NK-92 (cell line): ENCODE measurements around the gene PDLIM1.

Source experiments
- DNase-seq: peaks from one replicate; lab custom pipeline; 2025; ENCODE audit not compliant: unreplicated experiment; lab: John Stamatoyannopoulos, UW

Gene PDLIM1

GRCh38 chr10:95265572-95265971 is 25.2 kb downstream of the PDLIM1 start:
- DNase-seq: no peak

- DNase-seq: no peak
These were observed 26.4 kb downstream of the PDLIM1 start for GRCh38 chr10:95264227-95265051.

- DNase-seq: no peak
These were observed 27.0 kb downstream of the PDLIM1 start for GRCh38 chr10:95263864-95264226.

- DNase-seq: no peak
These were observed 27.9 kb downstream of the PDLIM1 start for GRCh38 chr10:95262763-95263518.

GRCh38 chr10:95261926-95262325 is 28.9 kb downstream of the PDLIM1 start:
- DNase-seq: no peak

GRCh38 chr10:95260909-95261552 is 29.8 kb downstream of the PDLIM1 start:
- DNase-seq: no peak

- no peak for DNase-seq
These were observed 30.4 kb downstream of the PDLIM1 start for GRCh38 chr10:95260397-95260881.

DNA sequence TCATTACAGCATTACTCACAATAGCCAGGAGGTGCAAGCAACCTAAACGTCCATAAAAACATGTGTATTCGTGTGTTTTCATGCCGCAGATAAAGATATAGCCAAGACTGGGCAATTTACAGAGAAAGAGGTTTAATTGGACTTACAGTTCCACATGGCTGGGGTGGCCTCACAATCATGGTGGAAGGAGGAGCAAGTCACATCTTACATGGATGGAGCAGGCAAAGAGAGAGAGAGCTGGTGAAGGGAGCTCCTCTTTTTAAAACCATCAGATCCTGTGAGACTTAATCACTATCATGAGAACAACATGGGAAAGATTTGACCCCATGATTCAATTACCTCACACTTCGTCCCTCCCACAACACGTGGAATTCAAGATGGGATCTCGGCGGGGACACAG is 33.0 kb downstream of the PDLIM1 start:
- DNase-seq: no peak

DNA sequence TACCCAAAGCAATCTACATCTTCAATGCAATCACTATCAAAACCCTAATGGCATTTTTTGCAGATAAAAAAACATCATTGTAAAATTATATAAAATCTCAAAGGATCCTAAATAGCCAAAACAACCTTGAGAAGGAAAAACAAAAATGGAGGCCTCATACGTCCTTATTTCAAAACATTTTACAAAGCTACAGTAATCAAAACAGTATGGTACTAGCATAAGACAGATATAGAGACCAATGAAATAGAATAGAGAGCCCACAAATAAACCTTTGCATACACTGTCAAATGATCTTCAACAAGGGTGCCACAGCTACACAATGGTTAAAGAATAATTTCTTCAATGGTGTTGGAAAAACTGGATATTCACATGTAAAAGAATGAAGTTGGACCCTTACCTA is 34.5 kb downstream of the PDLIM1 start:
- no peak for DNase-seq

DNA sequence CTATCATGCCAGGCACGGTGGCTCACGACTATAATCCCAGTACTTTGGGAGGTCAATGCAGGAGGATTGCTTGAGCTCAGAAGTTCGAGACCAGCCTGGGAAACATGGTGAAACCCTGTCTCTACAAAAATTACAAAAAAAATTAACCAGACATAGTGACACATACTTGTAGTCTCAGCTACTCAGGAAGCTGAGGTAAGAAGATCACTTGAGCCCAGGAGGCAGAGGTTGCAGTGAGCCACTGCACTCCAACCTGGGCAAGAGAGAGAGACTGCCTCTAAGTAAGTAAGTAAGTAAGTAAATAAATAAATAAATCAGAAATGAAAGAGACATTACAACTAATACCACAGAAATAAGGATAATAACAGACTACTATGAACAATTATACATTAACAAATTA is 36.2 kb downstream of the PDLIM1 start:
- DNase-seq: no peak

DNA sequence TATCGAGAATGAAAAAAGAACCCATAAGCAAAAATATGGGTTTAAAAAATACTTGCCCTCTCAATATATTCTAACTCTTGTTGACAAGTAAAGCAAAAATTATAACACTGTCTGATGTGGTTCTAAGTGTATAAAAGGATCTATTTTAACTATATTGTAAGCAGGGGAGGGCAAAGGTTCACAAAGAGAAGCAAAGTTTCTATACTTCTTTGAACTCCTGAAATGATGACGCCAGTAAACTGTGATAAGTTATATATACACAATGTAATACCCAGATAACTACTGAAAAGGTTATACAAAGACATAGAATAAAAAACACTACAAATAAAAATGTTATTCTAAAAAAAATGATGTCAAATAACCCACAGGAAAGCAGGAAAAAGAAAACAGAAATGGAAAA is 37.1 kb downstream of the PDLIM1 start:
- no peak for DNase-seq

- no peak for DNase-seq
These were observed 37.8 kb downstream of the PDLIM1 start for GRCh38 chr10:95253007-95253406.

GRCh38 chr10:95250856-95251255 is 39.9 kb downstream of the PDLIM1 start:
- no peak for DNase-seq

DNA sequence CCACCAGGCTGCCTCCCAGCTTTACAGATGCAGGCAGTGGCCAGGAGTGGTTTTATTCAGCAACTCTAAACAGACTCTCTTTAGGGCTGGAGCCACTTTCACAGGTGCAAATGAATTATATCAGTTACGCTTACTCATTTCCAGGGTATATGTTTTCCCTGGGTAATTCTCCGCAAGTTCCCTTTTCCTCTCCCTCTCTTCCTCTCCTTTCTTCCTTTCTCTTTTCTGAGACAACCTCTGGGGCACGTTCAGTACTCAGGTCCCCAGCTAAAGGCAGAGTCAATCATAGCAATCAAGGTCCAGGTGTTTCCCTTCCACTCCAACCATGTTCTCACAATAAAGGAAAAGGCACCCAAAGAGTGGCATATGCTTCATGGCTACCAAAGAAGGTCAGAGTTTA is 41.3 kb downstream of the PDLIM1 start:
- DNase-seq: no peak

- no peak for DNase-seq
These were observed 41.8 kb downstream of the PDLIM1 start for GRCh38 chr10:95248989-95249388.

DNA sequence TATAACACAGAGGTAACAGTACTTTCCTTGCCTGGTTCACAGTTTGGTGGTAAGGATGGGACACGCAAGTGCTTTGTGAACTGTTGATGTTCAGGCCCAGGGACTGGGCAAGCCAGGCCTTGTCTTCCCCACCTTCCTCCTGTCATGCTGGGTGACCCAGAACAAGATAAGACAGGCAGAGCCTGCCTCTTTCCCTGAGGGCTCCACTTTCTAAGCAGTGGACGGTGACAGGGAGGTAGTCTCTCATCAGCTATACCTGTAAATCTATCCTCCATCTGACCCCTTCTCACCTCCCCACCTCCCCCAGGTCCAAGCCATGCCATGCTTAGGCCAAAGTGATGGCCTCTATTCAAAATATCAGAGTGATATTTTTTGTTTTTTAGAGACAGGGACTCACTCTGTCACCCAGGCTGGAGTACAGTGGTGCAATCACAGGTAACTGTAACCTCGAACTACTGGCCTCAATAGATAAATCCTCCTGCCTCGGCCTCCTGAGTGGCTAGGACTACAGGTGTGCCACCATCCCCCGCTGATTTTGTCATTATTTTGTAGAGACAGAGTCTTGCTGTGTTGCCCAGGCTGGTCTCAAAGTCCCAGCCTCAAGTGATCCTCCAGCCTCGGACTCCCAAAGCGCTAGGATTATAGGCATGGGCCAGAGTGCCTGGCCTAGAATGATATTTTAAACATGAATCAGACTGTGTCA is 42.8 kb downstream of the PDLIM1 start:
- no peak for DNase-seq

- DNase-seq: no peak
These were observed 43.5 kb downstream of the PDLIM1 start for GRCh38 chr10:95247200-95247880.

- DNase-seq: no peak
These were observed 44.2 kb downstream of the PDLIM1 start for GRCh38 chr10:95246582-95247051.

DNA sequence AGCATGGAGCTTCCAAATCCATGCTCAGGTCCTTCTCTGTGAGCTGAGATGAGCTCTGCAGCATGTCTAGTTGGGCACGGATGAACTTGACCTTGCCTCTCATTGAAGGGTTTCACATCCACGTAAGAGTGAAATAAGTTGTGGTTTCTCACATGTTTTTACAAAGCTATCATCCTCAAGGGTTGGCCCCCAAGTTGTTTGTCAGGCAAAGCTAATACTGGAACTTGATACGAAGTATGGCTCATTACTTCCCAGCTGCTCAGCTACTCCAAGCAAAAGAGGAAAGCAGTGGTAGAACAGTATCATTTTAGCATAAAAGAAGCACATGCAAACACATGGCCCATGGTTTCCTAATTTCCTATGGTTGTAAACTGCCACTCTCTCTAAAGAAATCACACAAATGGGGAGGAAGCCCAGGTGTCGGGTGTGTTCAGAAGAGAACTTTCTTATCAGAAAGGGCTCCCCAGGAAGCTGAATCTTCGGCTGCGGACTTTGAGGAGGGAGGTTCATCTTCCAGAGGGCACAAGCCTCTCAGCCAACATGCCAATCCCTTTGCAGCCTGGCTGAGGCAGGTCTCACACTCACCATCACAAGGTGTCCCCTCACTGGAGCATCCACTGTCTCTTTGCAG is 45.3 kb downstream of the PDLIM1 start:
- no peak for DNase-seq

- DNase-seq: no peak
These were observed 46.7 kb downstream of the PDLIM1 start for GRCh38 chr10:95244152-95244551.
